Gastrocnemius medialis (tissue), 4 donors: ENCODE measurements around the gene ASIC1.

Experiments used
- CTCF ChIP-seq, 5 experiments: fragments of 450-650 bp in 3 of 5; fragments of 200-600 bp in 2 of 5; sonication (generic) in 2 of 5; IDR thresholded peaks in 4 of 5; conservative IDR thresholded peaks in 1 of 5; 1 replicate in 4 of 5; 2 replicates in 1 of 5; pipeline ENCODE4 v1.5.1; 2016 to 2019; ENCODE audit warnings: antibody characterized with exemption in 5 of 5, mild to moderate bottlenecking in 3 of 5, moderate library complexity in 3 of 5
- POLR2A ChIP-seq, 2 donors: fragments of 450-650 bp; IDR thresholded peaks; one replicate each; pipeline ENCODE4 v1.6.1; 2017; ENCODE audit warnings: antibody characterized with exemption in 2 of 2, mild to moderate bottlenecking in 2 of 2, moderate library complexity in 2 of 2

- no peak for TF ChIP-seq CTCF (IDR thresholded peaks at IDR 0.05 in 4 of 5, conservative IDR thresholded peaks at IDR 0.05 in 1 of 5)
- TF ChIP-seq POLR2A (IDR thresholded peaks at IDR 0.05), result no peak
These were observed 4.7 kb downstream of the ASIC1 start for GRCh38 chr12:50061946-50062686.
